Neuronal stem cell (in vitro differentiated cells): Measurements from ENCODE around the gene BCL2L15.

Source experiments
- DNase-seq: peaks from one replicate; pipeline ENCODE4 v3.0.0-alpha.2; 2013; ENCODE audit warnings: low spot score
- H2AFZ ChIP-seq: one replicate; pipeline ENCODE4 v1.6.1; 2013; ENCODE audit warnings: mild to moderate bottlenecking, low read length, inconsistent platforms
- H2AK5ac ChIP-seq: 2 replicates; pipeline ENCODE4 v1.6.1; 2013; ENCODE audit warnings: low read depth, mild to moderate bottlenecking, inconsistent platforms, low read length, moderate library complexity, mixed read lengths
- H2BK120ac ChIP-seq: 2 replicates; pipeline ENCODE4 v1.6.1; 2013; ENCODE audit warnings: low read depth, mild to moderate bottlenecking, inconsistent platforms, low read length, moderate library complexity, mixed read lengths
- H2BK12ac ChIP-seq: one replicate; pipeline ENCODE4 v1.6.1; 2013; ENCODE audit warnings: low read length, inconsistent platforms
- H2BK15ac ChIP-seq: 2 replicates; pipeline ENCODE4 v1.6.1; 2013; ENCODE audit warnings: mild to moderate bottlenecking, low read length, inconsistent platforms, mixed read lengths
- H2BK5ac ChIP-seq: one replicate; pipeline ENCODE4 v1.6.1; 2013; ENCODE audit warnings: inconsistent platforms, mild to moderate bottlenecking, low read length, moderate library complexity
- H3K14ac ChIP-seq: one replicate; pipeline ENCODE4 v1.6.1; 2013; ENCODE audit warnings: low read length, inconsistent platforms
- H3K18ac ChIP-seq: 2 replicates; pipeline ENCODE4 v1.6.1; 2013; ENCODE audit warnings: low read length, inconsistent platforms
- H3K23ac ChIP-seq: 2 replicates; pipeline ENCODE4 v1.6.1; 2013; ENCODE audit warnings: low read depth, mild to moderate bottlenecking, mixed read lengths, low read length, inconsistent platforms; ENCODE audit not compliant: poor library complexity
- H3K27ac ChIP-seq: replicated peaks from 3 replicates; pipeline ENCODE4 v1.5.1; 2013; ENCODE audit warnings: low read length, inconsistent platforms
- H3K27me3 ChIP-seq, 3 experiments: 2 replicates each; pipeline ENCODE4 v1.6.1; 2013; ENCODE audit warnings: low read length in 3 of 3, mild to moderate bottlenecking in 2 of 3, inconsistent platforms in 1 of 3, low read depth in 1 of 3, mixed read lengths in 1 of 3, moderate library complexity in 1 of 3; ENCODE audit not compliant: control insufficient read depth in 3 of 3, insufficient read depth in 3 of 3
- H3K36me3 ChIP-seq, 2 donors: replicated peaks in 1 of 2; 2 replicates each; pipeline ENCODE4 v1.6.1; 2013; ENCODE audit warnings: low read length in 2 of 2; ENCODE audit not compliant: control insufficient read depth in 2 of 2, insufficient read depth in 2 of 2
- H3K4ac ChIP-seq: 2 replicates; pipeline ENCODE4 v1.6.1; 2013; ENCODE audit warnings: inconsistent platforms, mild to moderate bottlenecking, low read length, moderate library complexity
- H3K4me1 ChIP-seq, 2 donors: 1 replicate in 1 of 2; 2 replicates in 1 of 2; pipeline ENCODE4 v1.6.1; 2013; ENCODE audit warnings: low read length in 2 of 2, low read depth in 1 of 2; ENCODE audit not compliant: control insufficient read depth in 2 of 2, insufficient read depth in 1 of 2
- H3K4me2 ChIP-seq: one replicate; pipeline ENCODE4 v1.6.1; 2013; ENCODE audit warnings: mild to moderate bottlenecking, low read length, inconsistent platforms; ENCODE audit not compliant: insufficient read depth, poor library complexity, severe bottlenecking
- H3K4me3 ChIP-seq, 2 donors: 2 replicates each; pipeline ENCODE4 v1.5.1; 2013; ENCODE audit warnings: low read length in 2 of 2, mild to moderate bottlenecking in 2 of 2, inconsistent platforms in 1 of 2, moderate library complexity in 1 of 2
- H3K79me1 ChIP-seq: one replicate; pipeline ENCODE4 v1.6.1; 2013; ENCODE audit warnings: low read depth, mild to moderate bottlenecking, inconsistent platforms, low read length, moderate library complexity
- H3K9ac ChIP-seq: one replicate; pipeline ENCODE4 v1.6.1; 2013; ENCODE audit warnings: mild to moderate bottlenecking, low read depth, low read length, inconsistent platforms; ENCODE audit not compliant: poor library complexity
- H3K9me3 ChIP-seq, 2 donors: replicated peaks in 1 of 2; 2 replicates each; pipeline versions ENCODE3 to v1.6.1; 2013; ENCODE audit warnings: low read length in 2 of 2, mild to moderate bottlenecking in 2 of 2, inconsistent platforms in 1 of 2, low read depth in 1 of 2, mixed read lengths in 1 of 2, moderate library complexity in 1 of 2; ENCODE audit not compliant: control insufficient read depth in 2 of 2, insufficient read depth in 1 of 2
- H4K8ac ChIP-seq: one replicate; pipeline ENCODE4 v1.6.1; 2013; ENCODE audit warnings: low read depth, mild to moderate bottlenecking, inconsistent platforms, low read length, moderate library complexity
- H4K91ac ChIP-seq: one replicate; pipeline ENCODE4 v1.6.1; 2013; ENCODE audit warnings: low read length, low read depth, mild to moderate bottlenecking, inconsistent platforms; ENCODE audit not compliant: poor library complexity
- whole genome bisulfite sequencing, 2 donors: extraction: QIAGEN DNeasy Blood & Tissue Kit; methylation state at CpG; one replicate each; pipeline ENCODE4 v1.1.7; 2013; ENCODE audit warnings: missing lambda C conversion rate in 2 of 2, mixed read lengths in 1 of 2; ENCODE audit not compliant: insufficient read length in 2 of 2, insufficient replicate concordance in 1 of 2; ENCODE audit errors: extremely low coverage in 2 of 2; 5-methylcytosine and 5-hydroxymethylcytosine counted together

Gene BCL2L15

DNA sequence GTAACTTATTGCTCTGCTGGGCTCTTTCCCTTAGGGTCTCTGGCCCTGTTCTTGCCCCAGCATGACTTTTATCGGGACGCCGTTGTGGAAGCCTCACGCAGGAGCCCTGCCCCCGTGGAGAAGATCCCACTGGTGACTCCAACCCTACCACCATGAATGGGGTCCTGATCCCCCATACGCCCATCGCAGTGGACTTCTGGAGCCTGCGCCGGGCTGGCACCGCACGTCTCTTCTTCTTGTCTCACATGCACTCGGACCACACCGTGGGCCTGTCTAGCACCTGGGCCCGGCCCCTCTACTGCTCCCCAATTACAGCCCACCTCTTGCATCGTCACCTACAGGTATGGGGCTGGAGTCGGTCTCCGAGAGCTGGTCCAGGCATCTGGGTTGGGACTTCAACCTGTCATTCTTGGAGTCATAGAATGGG, 18.1 kb upstream of the BCL2L15 start:
- no peak for DNase-seq
- Histone ChIP-seq H2BK120ac (no peak overlapping the region), H3K4me1 (peaks cover 2 to 6% of the 10 kb centered on the region in 2 donors), H3K23ac (peak overlapping the region; percentile 50), H4K91ac (no peak overlapping the region), H3K27ac (peak overlapping the region; percentile 88), H3K9me3 (no peaks in the 10 kb centered on the region), H2AFZ (peak overlapping the region; percentile 94), H3K4ac (no peak overlapping the region), H3K4me3 (peak overlapping the region; percentile 72 to 99), H2AK5ac (peak overlapping the region; percentile 32), H3K14ac (no peak overlapping the region), H4K8ac (no peak overlapping the region), H3K9ac (peak overlapping the region; percentile 83), H3K18ac (peak overlapping the region; percentile 55), H3K79me1 (peaks cover 4% of the 10 kb centered on the region), H3K27me3 (no peaks in the 10 kb centered on the region), H2BK5ac (no peak overlapping the region), H3K36me3 (peaks cover 9 to 56% of the 10 kb centered on the region in 2 donors), H3K4me2 (peak overlapping the region; percentile 77), H2BK12ac (no peak overlapping the region), H2BK15ac (no peak overlapping the region)
- WGBS, 2 donors = no CpG with 5 or more reads among the region's 17 CpGs

DNA sequence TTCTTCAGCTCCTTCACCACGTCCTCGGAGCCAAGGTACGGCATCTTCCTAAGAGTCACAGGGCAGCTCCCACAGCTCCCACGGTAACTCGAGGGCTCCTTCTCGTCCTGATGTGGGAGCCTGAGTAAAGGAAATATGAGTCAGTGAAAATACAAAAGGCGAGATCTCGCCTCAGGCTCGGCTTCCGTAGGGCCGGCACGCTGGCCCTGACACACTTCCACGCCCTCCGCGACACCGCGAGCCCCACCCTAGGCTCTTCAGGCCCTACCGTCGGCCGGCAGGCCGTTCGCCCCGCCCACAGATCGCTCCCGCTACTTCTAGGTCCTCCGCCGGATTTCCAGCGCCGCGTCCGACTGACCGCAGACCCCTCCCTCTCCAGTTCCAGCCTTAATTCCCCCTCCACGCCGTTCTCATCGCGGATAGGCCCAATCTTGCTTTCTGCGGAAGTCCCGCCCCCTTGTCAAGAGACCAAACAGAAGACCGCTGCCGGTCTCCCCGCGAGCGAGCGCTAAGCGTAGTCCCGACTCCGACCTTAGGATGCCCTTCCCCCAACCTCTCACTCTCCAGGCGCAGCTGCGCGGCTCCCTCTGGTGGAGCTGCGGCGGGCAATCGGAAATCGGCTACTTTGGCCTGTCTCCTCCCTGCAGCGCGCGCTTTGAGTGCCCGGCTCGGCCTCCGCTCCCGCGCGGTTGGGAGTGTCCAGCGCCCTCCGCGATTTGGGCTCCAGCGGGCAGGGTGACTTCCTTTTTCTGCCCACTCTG, 17.5 kb upstream of the BCL2L15 start, which contains the start of the genes AP4B1 and DCLRE1B:
Gene AP4B1 (minus strand): TSS at position 126 of the 761 bp plus-strand sequence. CDS start 82 bp downstream, at position 44.
Gene DCLRE1B (plus strand): TSS at position 653 of the 761 bp plus-strand sequence. CDS start 261 bp downstream, outside the sequence.
- H3K36me3 ChIP-seq = peaks cover 11 to 55% of the 10 kb centered on the region in 2 donors
- H3K27ac ChIP-seq = peak within 1 kb of the TSS; percentile 95

DNA sequence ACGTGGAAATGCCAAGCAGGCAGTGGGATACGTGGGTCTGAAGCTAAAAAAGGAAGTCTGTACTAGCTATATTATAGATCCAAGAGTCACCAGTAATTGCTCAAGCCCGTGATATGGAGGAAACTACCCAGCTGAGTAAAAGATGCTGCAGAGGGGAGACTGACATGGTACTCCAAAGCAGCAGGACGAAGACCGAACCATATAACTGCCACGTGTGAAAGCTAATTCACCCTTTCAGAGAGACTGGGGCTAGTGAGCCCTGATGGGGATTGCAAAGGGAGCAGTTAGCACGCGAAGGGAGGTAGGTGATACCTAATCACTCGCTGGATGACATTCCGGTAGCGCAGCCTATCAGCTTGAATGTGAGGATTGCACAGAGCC, 16.9 kb upstream of the BCL2L15 start:
- Histone ChIP-seq H3K27me3 (no peaks in the 10 kb centered on the region), H3K36me3 (peaks cover 11 to 55% of the 10 kb centered on the region in 2 donors), H3K79me1 (peaks cover 4% of the 10 kb centered on the region), H3K27ac (peak overlapping the region; percentile 95), H3K4ac (no peak overlapping the region), H3K4me2 (peak overlapping the region; percentile 89), H3K9ac (peak overlapping the region; percentile 86), H3K14ac (peak overlapping the region; percentile 73), H4K8ac (no peak overlapping the region), H3K4me3 (peak overlapping the region; percentile 72 to 99), H4K91ac (no peak overlapping the region), H2BK120ac (no peak overlapping the region), H3K4me1 (peaks cover 2 to 6% of the 10 kb centered on the region in 2 donors), H2BK15ac (peak overlapping the region; percentile 52), H3K9me3 (no peaks in the 10 kb centered on the region), H2AFZ (peak overlapping the region; percentile 91), H3K18ac (peak overlapping the region; percentile 93), H2AK5ac (no peak overlapping the region), H3K23ac (peak overlapping the region; percentile 29), H2BK5ac (no peak overlapping the region), H2BK12ac (no peak overlapping the region)
- WGBS, 2 donors = no CpG with 5 or more reads among the region's 11 CpGs
- DNase-seq = no peak

More for the DNA sequence above, 17.5 kb upstream of the BCL2L15 start, which contains the start of the genes AP4B1 and DCLRE1B:
- Histone ChIP-seq H3K14ac (peak within 1 kb of the TSS; percentile 73), H2BK15ac (peak within 1 kb of the TSS; percentile 52), H3K4me3 (peak within 1 kb of the TSS; percentile 72 to 99), H4K8ac (no peak within 1 kb of the TSS), H3K27me3 (no peaks in the 10 kb centered on the region), H3K9me3 (no peaks in the 10 kb centered on the region), H3K9ac (peak within 1 kb of the TSS; percentile 86), H4K91ac (no peak within 1 kb of the TSS), H3K4ac (no peak within 1 kb of the TSS), H2BK120ac (no peak within 1 kb of the TSS), H3K4me2 (peak within 1 kb of the TSS; percentile 89), H2BK5ac (no peak within 1 kb of the TSS), H3K79me1 (peaks cover 4% of the 10 kb centered on the region), H2AK5ac (peak within 1 kb of the TSS; percentile 32), H3K23ac (peak within 1 kb of the TSS; percentile 50), H3K18ac (peak within 1 kb of the TSS; percentile 93), H2AFZ (peak within 1 kb of the TSS; percentile 94), H2BK12ac (no peak within 1 kb of the TSS), H3K4me1 (peaks cover 2 to 6% of the 10 kb centered on the region in 2 donors)
- DNase-seq = peak; percentile 99
- WGBS, 2 donors = no CpG with 5 or more reads among the region's 67 CpGs
